Measurements from ENCODE around the gene HOXA7.

HOXA7 gene

GRCh38 chr7:27189295-27189996 is 33.0 kb upstream of the HOXA7 start:
- TF ChIP-seq CTCF (IDR thresholded peaks at IDR 0.05; ENCODE audit: borderline replicate concordance, control extremely low read depth, extremely low read depth, insufficient read depth, missing control alignments) = no peak
- DNase-seq (ENCODE audit: low spot score) = no peak
- in situ Hi-C loops (cut with MboI; ENCODE audit: low sequenced_read_pairs, unreplicated experiment) = no loop called here

GRCh38 chr7:27188386-27189294 is 32.2 kb upstream of the HOXA7 start:
- in situ Hi-C loops (cut with MboI; ENCODE audit: low sequenced_read_pairs, unreplicated experiment) = no loop called here
- DNase-seq (ENCODE audit: low spot score) = no peak
- TF ChIP-seq CTCF (IDR thresholded peaks at IDR 0.05; ENCODE audit: borderline replicate concordance, control extremely low read depth, extremely low read depth, insufficient read depth, missing control alignments) = no peak

- DNase-seq (ENCODE audit: low spot score) = no peak
- TF ChIP-seq CTCF (IDR thresholded peaks at IDR 0.05; ENCODE audit: borderline replicate concordance, control extremely low read depth, extremely low read depth, insufficient read depth, missing control alignments) = no peak
- in situ Hi-C loops (cut with MboI; ENCODE audit: low sequenced_read_pairs, unreplicated experiment) = no loop called here
Measured at GRCh38 chr7:27187475-27188385, 31.3 kb upstream of the HOXA7 start.

- no peak for DNase-seq (ENCODE audit: low spot score)
- no peak for TF ChIP-seq CTCF (IDR thresholded peaks at IDR 0.05; ENCODE audit: borderline replicate concordance, control extremely low read depth, extremely low read depth, insufficient read depth, missing control alignments)
- in situ Hi-C loops (cut with MboI; ENCODE audit: low sequenced_read_pairs, unreplicated experiment) = no loop called here
Measured at GRCh38 chr7:27186668-27187474, 30.4 kb upstream of the HOXA7 start.

- no peak for TF ChIP-seq CTCF (IDR thresholded peaks at IDR 0.05; ENCODE audit: borderline replicate concordance, control extremely low read depth, extremely low read depth, insufficient read depth, missing control alignments)
- DNase-seq (ENCODE audit: low spot score) = no peak
- in situ Hi-C loops (cut with MboI; ENCODE audit: low sequenced_read_pairs, unreplicated experiment) = no loop called here
Measured at GRCh38 chr7:27185854-27186667, 29.6 kb upstream of the HOXA7 start.

All from GM13976 (cell line).